Measurements from ENCODE around the gene ADAMTS9.

GRCh38 chr3:64586952-64587351, 100.8 kb downstream of the ADAMTS9 start:
- TF ChIP-seq CTCF (IDR thresholded peaks at IDR 0.05) (no peak), POLR2A (IDR thresholded peaks at IDR 0.05) (no peak)
